Left ventricle myocardium inferior (tissue), 1 donor: Measurements from ENCODE around the gene GATM. TPM values are rescaled to one million over a fixed set of nuclear protein-coding genes. Genes with fewer than 3 reads are reported as not detected.
"Not testable (repeated sequence)": the region's sequence is repeated elsewhere in the genome, so short reads cannot be mapped to it uniquely, and the experiment has no call there.

Experiments used
- DNase-seq: peaks from one replicate; pipeline ENCODE4 v3.0.0-alpha.2; 2020
- H3K27ac ChIP-seq: fragments of 200-600 bp; replicated peaks from 2 replicates; pipeline ENCODE4 v1.8.0; 2021
- H3K27me3 ChIP-seq: fragments of 200-600 bp; 2 replicates; pipeline ENCODE4 v1.8.0; 2021; ENCODE audit warnings: low read depth
- H3K36me3 ChIP-seq: fragments of 200-600 bp; 2 replicates; pipeline ENCODE4 v1.8.0; 2021
- H3K4me1 ChIP-seq: fragments of 200-600 bp; 2 replicates; pipeline ENCODE4 v1.8.0; 2021
- H3K4me3 ChIP-seq: fragments of 200-600 bp; 2 replicates; pipeline ENCODE4 v1.8.0; 2021; ENCODE audit warnings: mild to moderate bottlenecking, moderate library complexity
- H3K9me3 ChIP-seq: fragments of 200-600 bp; replicated peaks from 2 replicates; pipeline ENCODE4 v1.8.0; 2021
- CTCF ChIP-seq: fragments of 200-600 bp; IDR thresholded peaks from 2 replicates; pipeline ENCODE4 v1.8.0; 2021; ENCODE audit warnings: antibody characterized with exemption, mild to moderate bottlenecking, borderline replicate concordance
- intact Hi-C: fragments of 100-400 bp; cut with micrococcal nuclease; formaldehyde crosslinking; loops from one replicate; pipeline ENCODE4 v1.11.0; 2022
- total RNA-seq: library from RNA; stranded (reverse); fragmentation: NEBNext Ultra II Directional; extraction: Animal tissue kit (Norgen Biotek cat#: 25700); gene quantifications from one replicate; pipeline ENCODE4 v1.2.1, GENCODE V29; 2021
- donor health status: DM: no; HTN: yes; CAD: no; lungs with severe emphysema.

The GATM gene
- total RNA-seq, 1 donor from 2014 or later, result 9.3 TPM

GRCh38 chr15:45371546-45371945, 6.8 kb downstream of the GATM start:
- Histone ChIP-seq H3K9me3 (no peaks in the 10 kb centered on the region), H3K36me3 (peaks cover 18% of the 10 kb centered on the region), H3K4me1 (peaks cover 72% of the 10 kb centered on the region), H3K27ac (no peak overlapping the region), H3K27me3 (no peaks in the 10 kb centered on the region), H3K4me3 (no peak overlapping the region)
- no peak for TF ChIP-seq CTCF
- DNase-seq, result no peak
- intact Hi-C loops, result no loop called here

- H3K4me3 ChIP-seq, intact Hi-C loops, H3K27me3 ChIP-seq, H3K9me3 ChIP-seq, DNase-seq, H3K27ac ChIP-seq: not testable (repeated sequence)
- peaks cover 59% of the 10 kb centered on the region for H3K4me1 ChIP-seq
- peaks cover 23% of the 10 kb centered on the region for H3K36me3 ChIP-seq
Observed at GRCh38 chr15:45370042-45370441, 8.3 kb downstream of the GATM start.

- H3K27me3 ChIP-seq, DNase-seq, intact Hi-C loops, H3K4me3 ChIP-seq, H3K9me3 ChIP-seq, H3K27ac ChIP-seq: not testable (repeated sequence)
- Histone ChIP-seq H3K36me3 (peaks cover 51% of the 10 kb centered on the region), H3K4me1 (peaks cover 47% of the 10 kb centered on the region)
Observed at GRCh38 chr15:45367222-45367621, 11.1 kb downstream of the GATM start.

GRCh38 chr15:45364271-45364670, 14.1 kb downstream of the GATM start:
- no peak overlapping the region for H3K27ac ChIP-seq
- no peak overlapping the region for H3K4me3 ChIP-seq
- intact Hi-C loops, result no loop called here
- no peaks in the 10 kb centered on the region for H3K27me3 ChIP-seq
- no peaks in the 10 kb centered on the region for H3K9me3 ChIP-seq
- DNase-seq, result no peak
- peaks cover 79% of the 10 kb centered on the region for H3K36me3 ChIP-seq
- TF ChIP-seq CTCF, result no peak
- H3K4me1 ChIP-seq, result peaks cover 35% of the 10 kb centered on the region

GRCh38 chr15:45363801-45364200, 14.5 kb downstream of the GATM start:
- H3K27ac ChIP-seq, result no peak overlapping the region
- TF ChIP-seq CTCF, result no peak

GRCh38 chr15:45363334-45363733, 15.0 kb downstream of the GATM start:
- Histone ChIP-seq H3K27me3 (no peaks in the 10 kb centered on the region), H3K27ac (no peak overlapping the region), H3K9me3 (no peaks in the 10 kb centered on the region), H3K4me3 (no peak overlapping the region), H3K36me3 (peaks cover 80% of the 10 kb centered on the region), H3K4me1 (peaks cover 30% of the 10 kb centered on the region)
- intact Hi-C loops, result no loop called here
- TF ChIP-seq CTCF, result no peak
- no peak for DNase-seq

More at GRCh38 chr15:45363801-45364200, 14.5 kb downstream of the GATM start:
- peaks cover 31% of the 10 kb centered on the region for H3K4me1 ChIP-seq
- H3K27me3 ChIP-seq, result no peaks in the 10 kb centered on the region
- intact Hi-C loops, result no loop called here
- no peak overlapping the region for H3K4me3 ChIP-seq
- H3K9me3 ChIP-seq, result no peaks in the 10 kb centered on the region
- H3K36me3 ChIP-seq, result peaks cover 82% of the 10 kb centered on the region
- DNase-seq, result no peak

- no peak for TF ChIP-seq CTCF
- Histone ChIP-seq H3K27me3 (no peaks in the 10 kb centered on the region), H3K4me3 (no peak overlapping the region), H3K9me3 (no peaks in the 10 kb centered on the region), H3K27ac (no peak overlapping the region), H3K4me1 (peaks cover 20% of the 10 kb centered on the region), H3K36me3 (peaks cover 72% of the 10 kb centered on the region)
- intact Hi-C loops, result no loop called here
- DNase-seq, result no peak
Observed at GRCh38 chr15:45362419-45362818, 15.9 kb downstream of the GATM start.
